DOHH2 (cell line): ENCODE data around the gene CLCN1.

Source experiments
- H3F3A ChIP-seq: fragments of 200-600 bp; sonication (generic), shearing (Covaris generic); 2 replicates; pipeline ENCODE4 v1.6.0; 2016; ENCODE audit warnings: antibody characterized with exemption, mild to moderate bottlenecking; ENCODE audit not compliant: control insufficient read depth, insufficient read depth
- H3K27ac ChIP-seq: fragments of 200-600 bp; sonication (generic); 2 replicates; pipeline ENCODE4 v1.5.1; 2014; ENCODE audit warnings: low read depth, mild to moderate bottlenecking, low read length, moderate library complexity
- H3K27me3 ChIP-seq: fragments of 200-600 bp; sonication (generic); 2 replicates; pipeline ENCODE4 v1.6.1; 2014; ENCODE audit warnings: mild to moderate bottlenecking, low read length, mixed read lengths; ENCODE audit not compliant: control insufficient read depth
- H3K36me3 ChIP-seq: fragments of 200-600 bp; sonication (generic); 2 replicates; pipeline ENCODE4 v1.6.1; 2014; ENCODE audit warnings: mild to moderate bottlenecking, low read length, moderate library complexity, mixed read lengths; ENCODE audit not compliant: control insufficient read depth
- H3K4me1 ChIP-seq: fragments of 200-600 bp; sonication (generic); 2 replicates; pipeline ENCODE4 v1.6.1; 2014; ENCODE audit warnings: mild to moderate bottlenecking, low read length, mixed read lengths; ENCODE audit not compliant: control insufficient read depth
- H3K4me2 ChIP-seq: fragments of 200-600 bp; sonication (generic); 2 replicates; pipeline ENCODE4 v1.6.0; 2014; ENCODE audit warnings: mild to moderate bottlenecking, low read length, moderate library complexity
- H3K4me3 ChIP-seq: fragments of 200-600 bp; sonication (generic); 2 replicates; pipeline ENCODE4 v1.5.1; 2014; ENCODE audit warnings: mild to moderate bottlenecking, low read length, mixed read lengths
- H3K79me2 ChIP-seq: fragments of 200-600 bp; sonication (generic); 2 replicates; pipeline ENCODE4 v1.6.1; 2014; ENCODE audit warnings: mild to moderate bottlenecking, low read length, mixed read lengths; ENCODE audit not compliant: control insufficient read depth
- H3K9me2 ChIP-seq: fragments of 200-600 bp; sonication (generic); replicated peaks from 2 replicates; pipeline ENCODE4 v1.6.1; 2014; ENCODE audit warnings: mild to moderate bottlenecking, low read length, mixed read lengths; ENCODE audit not compliant: control insufficient read depth
- H3K9me3 ChIP-seq: fragments of 200-600 bp; sonication (generic); 2 replicates; pipeline ENCODE4 v1.6.1; 2014; ENCODE audit warnings: antibody characterized with exemption, low read length, mixed read lengths; ENCODE audit not compliant: control insufficient read depth, insufficient read depth
- H4K20me1 ChIP-seq: fragments of 200-600 bp; sonication (generic); 2 replicates; pipeline ENCODE4 v1.6.0; 2014; ENCODE audit warnings: low read depth, mild to moderate bottlenecking, antibody characterized with exemption, low read length, moderate library complexity; ENCODE audit not compliant: control insufficient read depth, insufficient read depth
- EZH2phosphoT487 ChIP-seq: fragments of 200-600 bp; sonication (generic); IDR thresholded peaks from 2 replicates; pipeline ENCODE4 v1.6.1; 2017; ENCODE audit warnings: borderline replicate concordance, mild to moderate bottlenecking, antibody characterized with exemption, low read length, moderate library complexity, mixed read lengths
- TF ChIP-seq, protein P1 (sequence below): fragments of 200-600 bp; sonication (generic); IDR thresholded peaks from one replicate; pipeline ENCODE4 v1.5.1; 2014; ENCODE audit warnings: antibody characterized with exemption, mild to moderate bottlenecking, low read depth, low read length; ENCODE audit not compliant: poor library complexity, severe bottlenecking

CLCN1 gene

DNA sequence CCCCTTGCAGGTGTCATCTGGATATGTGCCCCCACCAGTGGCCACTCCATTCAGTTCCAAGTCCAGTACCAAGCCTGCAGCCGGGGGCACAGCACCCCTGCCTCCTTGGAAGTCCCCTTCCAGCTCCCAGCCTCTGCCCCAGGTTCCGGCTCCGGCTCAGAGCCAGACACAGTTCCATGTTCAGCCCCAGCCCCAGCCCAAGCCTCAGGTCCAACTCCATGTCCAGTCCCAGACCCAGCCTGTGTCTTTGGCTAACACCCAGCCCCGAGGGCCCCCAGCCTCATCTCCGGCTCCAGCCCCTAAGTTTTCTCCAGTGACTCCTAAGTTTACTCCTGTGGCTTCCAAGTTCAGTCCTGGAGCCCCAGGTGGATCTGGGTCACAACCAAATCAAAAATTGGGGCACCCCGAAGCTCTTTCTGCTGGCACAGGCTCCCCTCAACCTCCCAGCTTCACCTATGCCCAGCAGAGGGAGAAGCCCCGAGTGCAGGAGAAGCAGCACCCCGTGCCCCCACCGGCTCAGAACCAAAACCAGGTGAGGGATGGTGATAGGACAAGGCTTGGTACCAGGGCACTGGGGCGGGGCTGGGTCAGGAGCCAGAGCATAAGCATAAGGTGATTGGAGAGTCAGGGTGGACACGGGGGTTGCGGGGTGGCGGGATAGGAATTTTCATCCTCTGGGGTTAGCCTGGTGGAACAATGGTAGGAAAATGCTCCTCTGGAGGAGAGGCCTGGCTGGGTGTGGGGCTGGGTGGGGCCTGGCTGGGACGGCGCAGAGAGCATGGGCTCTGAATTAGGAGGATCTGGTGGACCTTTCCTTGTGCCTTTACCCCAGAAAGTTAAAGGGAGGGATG lies 67.1 kb downstream of the CLCN1 start:
- TF ChIP-seq, protein P1, sequence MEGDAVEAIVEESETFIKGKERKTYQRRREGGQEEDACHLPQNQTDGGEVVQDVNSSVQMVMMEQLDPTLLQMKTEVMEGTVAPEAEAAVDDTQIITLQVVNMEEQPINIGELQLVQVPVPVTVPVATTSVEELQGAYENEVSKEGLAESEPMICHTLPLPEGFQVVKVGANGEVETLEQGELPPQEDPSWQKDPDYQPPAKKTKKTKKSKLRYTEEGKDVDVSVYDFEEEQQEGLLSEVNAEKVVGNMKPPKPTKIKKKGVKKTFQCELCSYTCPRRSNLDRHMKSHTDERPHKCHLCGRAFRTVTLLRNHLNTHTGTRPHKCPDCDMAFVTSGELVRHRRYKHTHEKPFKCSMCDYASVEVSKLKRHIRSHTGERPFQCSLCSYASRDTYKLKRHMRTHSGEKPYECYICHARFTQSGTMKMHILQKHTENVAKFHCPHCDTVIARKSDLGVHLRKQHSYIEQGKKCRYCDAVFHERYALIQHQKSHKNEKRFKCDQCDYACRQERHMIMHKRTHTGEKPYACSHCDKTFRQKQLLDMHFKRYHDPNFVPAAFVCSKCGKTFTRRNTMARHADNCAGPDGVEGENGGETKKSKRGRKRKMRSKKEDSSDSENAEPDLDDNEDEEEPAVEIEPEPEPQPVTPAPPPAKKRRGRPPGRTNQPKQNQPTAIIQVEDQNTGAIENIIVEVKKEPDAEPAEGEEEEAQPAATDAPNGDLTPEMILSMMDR, result no peak
- no peak for TF ChIP-seq EZH2phosphoT487
- Histone ChIP-seq H4K20me1 (peaks cover 6% of the 10 kb centered on the region; the same call in 1 of the 2 replicates), H3K27ac (no peak overlapping the region), H3F3A (no peaks in the 10 kb centered on the region), H3K4me2 (no peak overlapping the region), H3K9me2 (no peaks in the 10 kb centered on the region), H3K9me3 (no peaks in the 10 kb centered on the region), H3K4me3 (no peak overlapping the region), H3K27me3 (peaks cover 17% of the 10 kb centered on the region), H3K36me3 (no peaks in the 10 kb centered on the region), H3K79me2 (no peaks in the 10 kb centered on the region), H3K4me1 (peaks cover 20% of the 10 kb centered on the region)

DNA sequence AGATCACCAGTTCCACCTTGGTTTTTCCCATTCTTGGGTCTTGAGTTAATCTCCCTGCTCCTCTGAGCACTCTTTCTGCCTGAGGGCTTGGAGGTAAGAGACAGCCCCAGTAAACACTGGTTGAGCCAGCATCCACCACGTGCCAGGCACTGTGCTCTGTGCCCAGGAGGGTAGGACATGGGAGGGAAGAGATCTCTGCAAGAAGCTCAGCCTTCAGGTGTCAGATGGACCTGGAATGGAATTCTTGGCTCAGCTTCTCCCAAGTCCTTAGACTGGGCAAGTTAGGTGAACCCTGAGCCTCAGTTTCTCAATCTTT lies 67.7 kb downstream of the CLCN1 start:
- peaks cover 6% of the 10 kb centered on the region; the same call in 1 of the 2 replicates for H4K20me1 ChIP-seq
- no peaks in the 10 kb centered on the region for H3F3A ChIP-seq
- H3K9me3 ChIP-seq, result no peaks in the 10 kb centered on the region
- H3K36me3 ChIP-seq, result no peaks in the 10 kb centered on the region
- peaks cover 20% of the 10 kb centered on the region for H3K4me1 ChIP-seq
- peaks cover 17% of the 10 kb centered on the region for H3K27me3 ChIP-seq
- no peaks in the 10 kb centered on the region for H3K9me2 ChIP-seq
- no peaks in the 10 kb centered on the region for H3K79me2 ChIP-seq
- no peak overlapping the region for H3K27ac ChIP-seq
- no peak overlapping the region for H3K4me3 ChIP-seq
- TF ChIP-seq, protein P1, result no peak
- TF ChIP-seq EZH2phosphoT487, result no peak
- H3K4me2 ChIP-seq, result no peak overlapping the region

DNA sequence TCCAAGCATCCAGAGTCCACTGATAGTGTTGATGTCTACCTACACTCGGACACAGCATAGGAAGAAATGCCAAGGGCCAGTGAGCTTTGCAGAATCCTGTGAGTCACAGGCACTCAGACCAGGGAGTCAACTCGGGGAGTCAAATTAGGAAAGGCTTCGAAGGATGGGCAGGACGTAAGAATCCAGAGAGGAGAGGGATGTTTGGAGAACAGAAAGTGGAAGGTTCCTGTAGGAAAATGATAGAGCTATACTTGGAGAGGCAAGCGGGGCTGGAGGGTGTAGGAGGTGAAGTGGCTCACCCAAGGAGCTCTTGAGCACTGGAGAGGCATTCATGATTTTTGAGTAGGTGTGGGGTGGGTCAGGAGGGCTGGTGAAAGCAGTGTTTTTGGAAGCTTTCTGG lies 68.2 kb downstream of the CLCN1 start:
- Histone ChIP-seq H3K27ac (no peak overlapping the region), H3K36me3 (no peaks in the 10 kb centered on the region), H3K4me3 (no peak overlapping the region), H3K9me2 (no peaks in the 10 kb centered on the region), H4K20me1 (peaks cover 6% of the 10 kb centered on the region; the same call in 1 of the 2 replicates), H3K27me3 (peaks cover 17% of the 10 kb centered on the region), H3K79me2 (no peaks in the 10 kb centered on the region), H3K4me1 (peaks cover 20% of the 10 kb centered on the region), H3F3A (no peaks in the 10 kb centered on the region), H3K4me2 (no peak overlapping the region), H3K9me3 (no peaks in the 10 kb centered on the region)
- TF ChIP-seq, protein P1, result no peak
- TF ChIP-seq EZH2phosphoT487, result no peak
